Stomach (tissue), 4 donors: ENCODE measurements around the gene FAM184A.

Source experiments
- CTCF ChIP-seq, 7 experiments: fragments of 450-650 bp in 4 of 7; fragments of 200-600 bp in 3 of 7; sonication (generic) in 3 of 7; IDR thresholded peaks; one replicate each; pipeline ENCODE4 v1.5.1; 2016 to 2019; ENCODE audit warnings: antibody characterized with exemption in 7 of 7, control low read depth in 2 of 7, mild to moderate bottlenecking in 1 of 7
- EP300 ChIP-seq: sonication (generic); formaldehyde crosslinking; IDR thresholded peaks from one replicate; pipeline ENCODE4 v1.6.1; 2017; ENCODE audit warnings: antibody characterized with exemption
- POLR2A ChIP-seq, 4 donors: fragments of 450-650 bp; IDR thresholded peaks; one replicate each; pipeline ENCODE4 v1.6.1; 2016; ENCODE audit warnings: antibody characterized with exemption in 4 of 4, control low read depth in 2 of 4, mild to moderate bottlenecking in 1 of 4, moderate library complexity in 1 of 4
- POLR2AphosphoS5 ChIP-seq, 3 donors: sonication (generic); formaldehyde crosslinking; IDR thresholded peaks; one replicate each; pipeline ENCODE4 v1.6.1; 2016; ENCODE audit warnings: antibody characterized with exemption in 3 of 3

- no peak for TF ChIP-seq CTCF (IDR thresholded peaks at IDR 0.05)
- TF ChIP-seq POLR2AphosphoS5 (IDR thresholded peaks at IDR 0.05) = no peak
- no peak for TF ChIP-seq POLR2A (IDR thresholded peaks at IDR 0.05)
- no peak for TF ChIP-seq EP300
These were observed 144.5 kb downstream of the FAM184A start for GRCh38 chr6:118933855-118934460.
